Measurements from ENCODE around the gene KCNRG. TPM values are rescaled to one million over a fixed set of nuclear protein-coding genes. Genes with fewer than 3 reads are reported as not detected.

The KCNRG gene, protein sequence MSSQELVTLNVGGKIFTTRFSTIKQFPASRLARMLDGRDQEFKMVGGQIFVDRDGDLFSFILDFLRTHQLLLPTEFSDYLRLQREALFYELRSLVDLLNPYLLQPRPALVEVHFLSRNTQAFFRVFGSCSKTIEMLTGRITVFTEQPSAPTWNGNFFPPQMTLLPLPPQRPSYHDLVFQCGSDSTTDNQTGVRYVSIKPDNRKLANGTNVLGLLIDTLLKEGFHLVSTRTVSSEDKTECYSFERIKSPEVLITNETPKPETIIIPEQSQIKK
- total RNA-seq (2014; rRNA removed; shearing (Covaris generic)) = 3.3 TPM in 1 of 2 replicates, not detected in the other
- 0.60 and 0.71 TPM in 2 replicates for polyA plus RNA-seq (2016; fragmentation: Nextera tagmentation; extraction: Ambion mirVana)
- long read RNA-seq = 0 reads

DNA sequence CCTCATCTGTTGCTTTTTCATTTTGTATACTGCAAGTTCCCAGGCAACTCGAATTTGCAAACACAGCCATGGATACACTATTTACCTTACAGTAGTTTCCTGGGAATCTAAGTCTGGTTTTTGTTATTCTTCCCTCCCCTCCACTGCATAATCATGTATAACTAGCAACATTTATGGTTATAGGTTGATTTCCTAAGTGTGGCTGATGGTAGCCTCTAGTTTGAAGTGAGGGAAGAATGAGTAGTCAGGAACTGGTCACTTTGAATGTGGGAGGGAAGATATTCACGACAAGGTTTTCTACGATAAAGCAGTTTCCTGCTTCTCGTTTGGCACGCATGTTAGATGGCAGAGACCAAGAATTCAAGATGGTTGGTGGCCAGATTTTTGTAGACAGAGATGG is at the start of gene KCNRG:
Gene KCNRG (plus strand): TSS at position 187 of the 400 bp plus-strand sequence. CDS start 50 bp downstream, at position 237.
- 0 out of 2 replicates have a peak within 1 kb of the TSS, but pooled peaks have one; percentile 3 for H3K4me3 ChIP-seq
- H3K27ac ChIP-seq (ENCODE audit: low read depth) = peak within 1 kb of the TSS; percentile 91
- no peaks in the 10 kb centered on the region; the same call in 1 of the 2 replicates for H3K36me3 ChIP-seq (ENCODE audit: insufficient read depth)
- Mint-ChIP-seq H3K27me3 (ENCODE audit: insufficient read depth, low read depth, poor library complexity) (peaks cover 2% of the 10 kb centered on the region), H3K4me1 (peaks cover 27% of the 10 kb centered on the region), H3K36me3 (ENCODE audit: low read depth) (peaks cover 46% of the 10 kb centered on the region), H3K27ac (peak within 1 kb of the TSS; percentile 51), H3K4me3 (peak within 1 kb of the TSS; percentile 5; the same call in 2 of the 3 replicates), H3K9me3 (no peaks in the 10 kb centered on the region)
- H3K4me2 ChIP-seq = peak within 1 kb of the TSS; percentile 68
- H2AFZ ChIP-seq = no peak within 1 kb of the TSS
- no peaks in the 10 kb centered on the region; the same call in 1 of the 2 replicates for H3K9me2 ChIP-seq (ENCODE audit: insufficient read depth)
- peak; percentile 47 for ATAC-seq
- no peaks in the 10 kb centered on the region for H3K27me3 ChIP-seq (ENCODE audit: insufficient read depth)
- no peaks in the 10 kb centered on the region for H3F3A ChIP-seq (replicated peaks; ENCODE audit: low read depth)
- peak; percentile 25 for DNase-seq (ENCODE audit: low spot score)
- TF ChIP-seq NANOG (IDR thresholded peaks at IDR 0.05; ENCODE audit: borderline replicate concordance) (no peak), EZH2phosphoT487 (IDR thresholded peaks at IDR 0.05; ENCODE audit: unreplicated experiment) (no peak), CREB1 (CRISPR knock-in tag; IDR thresholded peaks at IDR 0.05; ENCODE audit: low read depth) (no peak), POLR2AphosphoS5 (IDR thresholded peaks at IDR 0.05; ENCODE audit: low read depth) (no peak), ZNF114 (CRISPR knock-in tag; IDR thresholded peaks at IDR 0.05) (no peak), ZNF331 (CRISPR knock-in tag; IDR thresholded peaks at IDR 0.05; ENCODE audit: low read depth) (no peak), STAT1 (IDR thresholded peaks at IDR 0.05; ENCODE audit: unreplicated experiment) (no peak), JUNB (IDR thresholded peaks at IDR 0.05; ENCODE audit: unreplicated experiment) (no peak), EZH2 (IDR thresholded peaks at IDR 0.05; ENCODE audit: low read depth, unreplicated experiment) (no peak)
- TF ChIP-seq, protein P1, sequence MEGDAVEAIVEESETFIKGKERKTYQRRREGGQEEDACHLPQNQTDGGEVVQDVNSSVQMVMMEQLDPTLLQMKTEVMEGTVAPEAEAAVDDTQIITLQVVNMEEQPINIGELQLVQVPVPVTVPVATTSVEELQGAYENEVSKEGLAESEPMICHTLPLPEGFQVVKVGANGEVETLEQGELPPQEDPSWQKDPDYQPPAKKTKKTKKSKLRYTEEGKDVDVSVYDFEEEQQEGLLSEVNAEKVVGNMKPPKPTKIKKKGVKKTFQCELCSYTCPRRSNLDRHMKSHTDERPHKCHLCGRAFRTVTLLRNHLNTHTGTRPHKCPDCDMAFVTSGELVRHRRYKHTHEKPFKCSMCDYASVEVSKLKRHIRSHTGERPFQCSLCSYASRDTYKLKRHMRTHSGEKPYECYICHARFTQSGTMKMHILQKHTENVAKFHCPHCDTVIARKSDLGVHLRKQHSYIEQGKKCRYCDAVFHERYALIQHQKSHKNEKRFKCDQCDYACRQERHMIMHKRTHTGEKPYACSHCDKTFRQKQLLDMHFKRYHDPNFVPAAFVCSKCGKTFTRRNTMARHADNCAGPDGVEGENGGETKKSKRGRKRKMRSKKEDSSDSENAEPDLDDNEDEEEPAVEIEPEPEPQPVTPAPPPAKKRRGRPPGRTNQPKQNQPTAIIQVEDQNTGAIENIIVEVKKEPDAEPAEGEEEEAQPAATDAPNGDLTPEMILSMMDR (conservative IDR thresholded peaks at IDR 0.05; ENCODE audit: low read depth in 2 of 2) = no peak
- TF ChIP-seq, protein P2, sequence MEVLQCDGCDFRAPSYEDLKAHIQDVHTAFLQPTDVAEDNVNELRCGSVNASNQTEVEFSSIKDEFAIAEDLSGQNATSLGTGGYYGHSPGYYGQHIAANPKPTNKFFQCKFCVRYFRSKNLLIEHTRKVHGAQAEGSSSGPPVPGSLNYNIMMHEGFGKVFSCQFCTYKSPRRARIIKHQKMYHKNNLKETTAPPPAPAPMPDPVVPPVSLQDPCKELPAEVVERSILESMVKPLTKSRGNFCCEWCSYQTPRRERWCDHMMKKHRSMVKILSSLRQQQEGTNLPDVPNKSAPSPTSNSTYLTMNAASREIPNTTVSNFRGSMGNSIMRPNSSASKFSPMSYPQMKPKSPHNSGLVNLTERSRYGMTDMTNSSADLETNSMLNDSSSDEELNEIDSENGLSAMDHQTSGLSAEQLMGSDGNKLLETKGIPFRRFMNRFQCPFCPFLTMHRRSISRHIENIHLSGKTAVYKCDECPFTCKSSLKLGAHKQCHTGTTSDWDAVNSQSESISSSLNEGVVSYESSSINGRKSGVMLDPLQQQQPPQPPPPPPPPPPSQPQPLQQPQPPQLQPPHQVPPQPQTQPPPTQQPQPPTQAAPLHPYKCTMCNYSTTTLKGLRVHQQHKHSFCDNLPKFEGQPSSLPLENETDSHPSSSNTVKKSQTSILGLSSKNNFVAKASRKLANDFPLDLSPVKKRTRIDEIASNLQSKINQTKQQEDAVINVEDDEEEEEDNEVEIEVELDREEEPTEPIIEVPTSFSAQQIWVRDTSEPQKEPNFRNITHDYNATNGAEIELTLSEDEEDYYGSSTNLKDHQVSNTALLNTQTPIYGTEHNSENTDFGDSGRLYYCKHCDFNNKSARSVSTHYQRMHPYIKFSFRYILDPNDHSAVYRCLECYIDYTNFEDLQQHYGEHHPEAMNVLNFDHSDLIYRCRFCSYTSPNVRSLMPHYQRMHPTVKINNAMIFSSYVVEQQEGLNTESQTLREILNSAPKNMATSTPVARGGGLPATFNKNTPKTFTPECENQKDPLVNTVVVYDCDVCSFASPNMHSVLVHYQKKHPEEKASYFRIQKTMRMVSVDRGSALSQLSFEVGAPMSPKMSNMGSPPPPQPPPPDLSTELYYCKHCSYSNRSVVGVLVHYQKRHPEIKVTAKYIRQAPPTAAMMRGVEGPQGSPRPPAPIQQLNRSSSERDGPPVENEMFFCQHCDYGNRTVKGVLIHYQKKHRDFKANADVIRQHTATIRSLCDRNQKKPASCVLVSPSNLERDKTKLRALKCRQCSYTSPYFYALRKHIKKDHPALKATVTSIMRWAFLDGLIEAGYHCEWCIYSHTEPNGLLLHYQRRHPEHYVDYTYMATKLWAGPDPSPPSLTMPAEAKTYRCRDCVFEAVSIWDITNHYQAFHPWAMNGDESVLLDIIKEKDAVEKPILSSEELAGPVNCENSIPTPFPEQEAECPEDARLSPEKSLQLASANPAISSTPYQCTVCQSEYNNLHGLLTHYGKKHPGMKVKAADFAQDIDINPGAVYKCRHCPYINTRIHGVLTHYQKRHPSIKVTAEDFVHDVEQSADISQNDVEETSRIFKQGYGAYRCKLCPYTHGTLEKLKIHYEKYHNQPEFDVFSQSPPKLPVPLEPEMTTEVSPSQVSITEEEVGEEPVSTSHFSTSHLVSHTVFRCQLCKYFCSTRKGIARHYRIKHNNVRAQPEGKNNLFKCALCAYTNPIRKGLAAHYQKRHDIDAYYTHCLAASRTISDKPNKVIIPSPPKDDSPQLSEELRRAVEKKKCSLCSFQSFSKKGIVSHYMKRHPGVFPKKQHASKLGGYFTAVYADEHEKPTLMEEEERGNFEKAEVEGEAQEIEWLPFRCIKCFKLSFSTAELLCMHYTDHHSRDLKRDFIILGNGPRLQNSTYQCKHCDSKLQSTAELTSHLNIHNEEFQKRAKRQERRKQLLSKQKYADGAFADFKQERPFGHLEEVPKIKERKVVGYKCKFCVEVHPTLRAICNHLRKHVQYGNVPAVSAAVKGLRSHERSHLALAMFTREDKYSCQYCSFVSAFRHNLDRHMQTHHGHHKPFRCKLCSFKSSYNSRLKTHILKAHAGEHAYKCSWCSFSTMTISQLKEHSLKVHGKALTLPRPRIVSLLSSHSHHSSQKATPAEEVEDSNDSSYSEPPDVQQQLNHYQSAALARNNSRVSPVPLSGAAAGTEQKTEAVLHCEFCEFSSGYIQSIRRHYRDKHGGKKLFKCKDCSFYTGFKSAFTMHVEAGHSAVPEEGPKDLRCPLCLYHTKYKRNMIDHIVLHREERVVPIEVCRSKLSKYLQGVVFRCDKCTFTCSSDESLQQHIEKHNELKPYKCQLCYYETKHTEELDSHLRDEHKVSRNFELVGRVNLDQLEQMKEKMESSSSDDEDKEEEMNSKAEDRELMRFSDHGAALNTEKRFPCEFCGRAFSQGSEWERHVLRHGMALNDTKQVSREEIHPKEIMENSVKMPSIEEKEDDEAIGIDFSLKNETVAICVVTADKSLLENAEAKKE (CRISPR knock-in tag; IDR thresholded peaks at IDR 0.05) = no peak
- TF ChIP-seq, protein P3, sequence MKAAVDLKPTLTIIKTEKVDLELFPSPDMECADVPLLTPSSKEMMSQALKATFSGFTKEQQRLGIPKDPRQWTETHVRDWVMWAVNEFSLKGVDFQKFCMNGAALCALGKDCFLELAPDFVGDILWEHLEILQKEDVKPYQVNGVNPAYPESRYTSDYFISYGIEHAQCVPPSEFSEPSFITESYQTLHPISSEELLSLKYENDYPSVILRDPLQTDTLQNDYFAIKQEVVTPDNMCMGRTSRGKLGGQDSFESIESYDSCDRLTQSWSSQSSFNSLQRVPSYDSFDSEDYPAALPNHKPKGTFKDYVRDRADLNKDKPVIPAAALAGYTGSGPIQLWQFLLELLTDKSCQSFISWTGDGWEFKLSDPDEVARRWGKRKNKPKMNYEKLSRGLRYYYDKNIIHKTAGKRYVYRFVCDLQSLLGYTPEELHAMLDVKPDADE (IDR thresholded peaks at IDR 0.05) = no peak
- TF ChIP-seq, protein P4, sequence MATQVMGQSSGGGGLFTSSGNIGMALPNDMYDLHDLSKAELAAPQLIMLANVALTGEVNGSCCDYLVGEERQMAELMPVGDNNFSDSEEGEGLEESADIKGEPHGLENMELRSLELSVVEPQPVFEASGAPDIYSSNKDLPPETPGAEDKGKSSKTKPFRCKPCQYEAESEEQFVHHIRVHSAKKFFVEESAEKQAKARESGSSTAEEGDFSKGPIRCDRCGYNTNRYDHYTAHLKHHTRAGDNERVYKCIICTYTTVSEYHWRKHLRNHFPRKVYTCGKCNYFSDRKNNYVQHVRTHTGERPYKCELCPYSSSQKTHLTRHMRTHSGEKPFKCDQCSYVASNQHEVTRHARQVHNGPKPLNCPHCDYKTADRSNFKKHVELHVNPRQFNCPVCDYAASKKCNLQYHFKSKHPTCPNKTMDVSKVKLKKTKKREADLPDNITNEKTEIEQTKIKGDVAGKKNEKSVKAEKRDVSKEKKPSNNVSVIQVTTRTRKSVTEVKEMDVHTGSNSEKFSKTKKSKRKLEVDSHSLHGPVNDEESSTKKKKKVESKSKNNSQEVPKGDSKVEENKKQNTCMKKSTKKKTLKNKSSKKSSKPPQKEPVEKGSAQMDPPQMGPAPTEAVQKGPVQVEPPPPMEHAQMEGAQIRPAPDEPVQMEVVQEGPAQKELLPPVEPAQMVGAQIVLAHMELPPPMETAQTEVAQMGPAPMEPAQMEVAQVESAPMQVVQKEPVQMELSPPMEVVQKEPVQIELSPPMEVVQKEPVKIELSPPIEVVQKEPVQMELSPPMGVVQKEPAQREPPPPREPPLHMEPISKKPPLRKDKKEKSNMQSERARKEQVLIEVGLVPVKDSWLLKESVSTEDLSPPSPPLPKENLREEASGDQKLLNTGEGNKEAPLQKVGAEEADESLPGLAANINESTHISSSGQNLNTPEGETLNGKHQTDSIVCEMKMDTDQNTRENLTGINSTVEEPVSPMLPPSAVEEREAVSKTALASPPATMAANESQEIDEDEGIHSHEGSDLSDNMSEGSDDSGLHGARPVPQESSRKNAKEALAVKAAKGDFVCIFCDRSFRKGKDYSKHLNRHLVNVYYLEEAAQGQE (IDR thresholded peaks at IDR 0.05; ENCODE audit: unreplicated experiment) = no peak
- H4K20me1 ChIP-seq (replicated peaks; ENCODE audit: insufficient read depth) = 0 out of 2 replicates have a peak, but pooled peaks cover under 1% of the 10 kb centered on the region
- peaks cover 11% of the 10 kb centered on the region for H3K4me1 ChIP-seq (ENCODE audit: insufficient read depth)
- H3K79me2 ChIP-seq (replicated peaks; ENCODE audit: insufficient read depth) = peaks cover 14% of the 10 kb centered on the region
